B cell (primary cell): ENCODE data around the gene ATXN3L. TPM values are rescaled to one million over a fixed set of nuclear protein-coding genes. Genes with fewer than 3 reads are reported as not detected.

Experiments used
- ATAC-seq: fragments of 200-7000 bp; cut with Tn5 transposase; one replicate; pipeline ENCODE4 v1.10.0; 2021; ENCODE audit warnings: low read depth, mild to moderate bottlenecking, moderate number of reproducible peaks, moderate library complexity
- CTCF ChIA-PET: fragments of 350-600 bp; sonication (Branson Sonifier 250); formaldehyde crosslinking; loops from one replicate; lab custom pipeline; 2021; ENCODE audit warnings: antibody characterized with exemption, inconsistent platforms; lab: Charles Lee
- POLR2A ChIA-PET: fragments of 350-600 bp; sonication (Branson Sonifier 250); formaldehyde crosslinking; loops from one replicate; lab custom pipeline; 2021; ENCODE audit warnings: antibody characterized with exemption; lab: Charles Lee
- DNase-seq: peaks from one replicate; pipeline ENCODE4 v3.0.0; 2013
- H2AFZ ChIP-seq: 2 replicates; pipeline ENCODE4 v1.6.1; 2012; ENCODE audit warnings: mild to moderate bottlenecking, low read depth, low read length; ENCODE audit not compliant: insufficient read depth, poor library complexity, severe bottlenecking
- H3K27ac ChIP-seq, 2 donors: 1 replicate in 1 of 2; 2 replicates in 1 of 2; pipeline ENCODE4 v1.5.1; 2012 to 2013; ENCODE audit warnings: low read length in 2 of 2, mild to moderate bottlenecking in 2 of 2, moderate library complexity in 1 of 2
- H3K27me3 ChIP-seq, 4 experiments: fragments of 200-600 bp in 1 of 4; sonication (generic) in 1 of 4; replicated peaks in 1 of 4; 1 replicate in 2 of 4; 2 replicates in 2 of 4; pipeline versions ENCODE4 v1.6.1 to v1.7.0; 2013 to 2016; ENCODE audit warnings: low read length in 3 of 4, mild to moderate bottlenecking in 2 of 4, mixed read lengths in 1 of 4, moderate library complexity in 1 of 4; ENCODE audit not compliant: insufficient read depth in 4 of 4, control insufficient read depth in 3 of 4; ENCODE audit errors: control extremely low read depth in 1 of 4
- H3K36me3 ChIP-seq, 2 experiments: replicated peaks in 1 of 2; 1 replicate in 1 of 2; 2 replicates in 1 of 2; pipeline versions ENCODE4 v1.6.1 to v1.7.1; 2013; ENCODE audit warnings: low read length in 1 of 2; ENCODE audit not compliant: insufficient read depth in 2 of 2, control insufficient read depth in 1 of 2; ENCODE audit errors: control extremely low read depth in 1 of 2, extremely low read depth in 1 of 2
- H3K4me1 ChIP-seq, 2 donors: fragments of 200-600 bp in 1 of 2; sonication (generic) in 1 of 2; 1 replicate in 1 of 2; 2 replicates in 1 of 2; pipeline versions ENCODE4 v1.5.1 to v1.6.1; 2013 to 2017; ENCODE audit warnings: low read length in 2 of 2; ENCODE audit not compliant: control insufficient read depth in 2 of 2, insufficient read depth in 2 of 2
- H3K4me2 ChIP-seq: replicated peaks from 2 replicates; pipeline ENCODE3; 2012; ENCODE audit warnings: mild to moderate bottlenecking, low read depth, low read length; ENCODE audit not compliant: poor library complexity, severe bottlenecking
- H3K4me3 ChIP-seq, 5 experiments: fragments of 200-600 bp in 1 of 5; sonication (generic) in 1 of 5; 1 replicate in 3 of 5; 2 replicates in 2 of 5; pipeline versions ENCODE4 v1.5.1 to v1.7.0; 2011 to 2016; ENCODE audit warnings: low read length in 4 of 5, mild to moderate bottlenecking in 4 of 5, low read depth in 2 of 5, control low read depth in 1 of 5, moderate library complexity in 1 of 5; ENCODE audit not compliant: insufficient read depth in 1 of 5; ENCODE audit errors: control extremely low read depth in 1 of 5, extremely low read depth in 1 of 5
- H3K79me2 ChIP-seq: fragments of 200-600 bp; sonication (generic); one replicate; pipeline ENCODE4 v1.6.0; 2016; ENCODE audit warnings: low read length; ENCODE audit not compliant: control insufficient read depth, insufficient read depth
- H3K9ac ChIP-seq: fragments of 200-600 bp; sonication (generic); 2 replicates; pipeline ENCODE4 v1.6.1; 2017; ENCODE audit warnings: mild to moderate bottlenecking, low read length, moderate library complexity
- H3K9me3 ChIP-seq, 3 donors: one replicate each; pipeline versions ENCODE4 v1.6.1 to v1.7.1; 2013; ENCODE audit warnings: low read length in 2 of 3; ENCODE audit not compliant: control insufficient read depth in 2 of 3, insufficient read depth in 1 of 3; ENCODE audit errors: control extremely low read depth in 1 of 3
- H4K20me1 ChIP-seq: 2 replicates; pipeline ENCODE4 v1.6.0; 2012; ENCODE audit warnings: mild to moderate bottlenecking, low read length; ENCODE audit not compliant: insufficient read depth, control insufficient read depth, poor library complexity, severe bottlenecking
- H3K27ac Mint-ChIP-seq: one replicate; pipeline ENCODE4 v1.8.0; 2021; ENCODE audit warnings: mixed read lengths
- H3K27me3 Mint-ChIP-seq: one replicate; pipeline ENCODE4 v1.8.0; 2021; ENCODE audit warnings: mixed read lengths
- H3K4me1 Mint-ChIP-seq: one replicate; pipeline ENCODE4 v1.8.0; 2021; ENCODE audit warnings: mixed read lengths
- H3K4me3 Mint-ChIP-seq: one replicate; pipeline ENCODE4 v1.8.0; 2021; ENCODE audit warnings: mixed read lengths
- H3K9me3 Mint-ChIP-seq: one replicate; pipeline ENCODE4 v1.8.0; 2022; ENCODE audit warnings: mixed read lengths; ENCODE audit not compliant: insufficient read depth
- EZH2 ChIP-seq: IDR thresholded peaks from 2 replicates; pipeline ENCODE4 v1.6.1; 2012; ENCODE audit warnings: borderline replicate concordance, low read depth, mild to moderate bottlenecking, moderate library complexity, low read length; ENCODE audit not compliant: insufficient read depth, poor library complexity, severe bottlenecking
- WGBS: methylation state at CpG from one replicate; pipeline ENCODE4 v1.1.5; 2013; ENCODE audit warnings: missing lambda C conversion rate; ENCODE audit not compliant: insufficient coverage; 5-methylcytosine and 5-hydroxymethylcytosine counted together
- intact Hi-C: fragments of 100-400 bp; cut with micrococcal nuclease; formaldehyde crosslinking; loops from one replicate; pipeline ENCODE4 v1.10.0; 2022
- polyA plus RNA-seq: library from polyadenylated mRNA; depleted of rRNA; stranded (reverse); fragments of >200 nt; gene quantifications from 2 replicates; pipeline ENCODE4 v1.2.3, GENCODE V29; 2012
- total RNA-seq, 2 donors: library from RNA; stranded (reverse); fragments of 120-200 nt in 1 of 2; gene quantifications; 1 replicate in 1 of 2; 2 replicates in 1 of 2; pipeline versions ENCODE4 v1.2.3 to v1.2.4, GENCODE V29; 2013 to 2022
- TF ChIP-seq, protein P1 (sequence below): fragments of 200-600 bp; IDR thresholded peaks from one replicate; pipeline ENCODE4 v1.8.0; 2022; ENCODE audit warnings: antibody characterized with exemption, mild to moderate bottlenecking

The ATXN3L gene
- total and polyA plus RNA-seq, 2 donors (not counting 1 experiment from before 2014, with no cell fraction given) = not detected

DNA sequence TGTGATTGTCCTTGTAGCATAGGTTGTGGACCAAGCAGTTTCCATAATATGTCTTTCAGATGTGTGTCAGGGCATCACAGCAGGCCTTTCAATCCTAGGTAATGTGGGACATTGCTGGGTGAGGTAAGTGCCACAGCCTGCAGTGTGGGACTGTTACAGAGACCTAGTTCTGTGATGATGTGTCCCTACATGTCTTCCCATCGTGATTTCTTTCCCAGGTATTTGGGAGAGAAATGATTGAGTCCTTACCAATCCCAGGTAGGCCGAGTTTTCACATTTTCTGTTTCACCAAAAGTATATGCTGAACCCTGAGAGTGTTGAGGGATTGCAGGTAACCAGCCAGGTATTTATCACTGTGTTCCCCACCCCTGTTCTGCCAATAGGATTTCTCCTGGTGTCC lies 10.6 kb upstream of the ATXN3L start:
- H2AFZ ChIP-seq = no peak overlapping the region
- TF ChIP-seq EZH2 = no peak
- TF ChIP-seq, protein P1, sequence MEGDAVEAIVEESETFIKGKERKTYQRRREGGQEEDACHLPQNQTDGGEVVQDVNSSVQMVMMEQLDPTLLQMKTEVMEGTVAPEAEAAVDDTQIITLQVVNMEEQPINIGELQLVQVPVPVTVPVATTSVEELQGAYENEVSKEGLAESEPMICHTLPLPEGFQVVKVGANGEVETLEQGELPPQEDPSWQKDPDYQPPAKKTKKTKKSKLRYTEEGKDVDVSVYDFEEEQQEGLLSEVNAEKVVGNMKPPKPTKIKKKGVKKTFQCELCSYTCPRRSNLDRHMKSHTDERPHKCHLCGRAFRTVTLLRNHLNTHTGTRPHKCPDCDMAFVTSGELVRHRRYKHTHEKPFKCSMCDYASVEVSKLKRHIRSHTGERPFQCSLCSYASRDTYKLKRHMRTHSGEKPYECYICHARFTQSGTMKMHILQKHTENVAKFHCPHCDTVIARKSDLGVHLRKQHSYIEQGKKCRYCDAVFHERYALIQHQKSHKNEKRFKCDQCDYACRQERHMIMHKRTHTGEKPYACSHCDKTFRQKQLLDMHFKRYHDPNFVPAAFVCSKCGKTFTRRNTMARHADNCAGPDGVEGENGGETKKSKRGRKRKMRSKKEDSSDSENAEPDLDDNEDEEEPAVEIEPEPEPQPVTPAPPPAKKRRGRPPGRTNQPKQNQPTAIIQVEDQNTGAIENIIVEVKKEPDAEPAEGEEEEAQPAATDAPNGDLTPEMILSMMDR = no peak

DNA sequence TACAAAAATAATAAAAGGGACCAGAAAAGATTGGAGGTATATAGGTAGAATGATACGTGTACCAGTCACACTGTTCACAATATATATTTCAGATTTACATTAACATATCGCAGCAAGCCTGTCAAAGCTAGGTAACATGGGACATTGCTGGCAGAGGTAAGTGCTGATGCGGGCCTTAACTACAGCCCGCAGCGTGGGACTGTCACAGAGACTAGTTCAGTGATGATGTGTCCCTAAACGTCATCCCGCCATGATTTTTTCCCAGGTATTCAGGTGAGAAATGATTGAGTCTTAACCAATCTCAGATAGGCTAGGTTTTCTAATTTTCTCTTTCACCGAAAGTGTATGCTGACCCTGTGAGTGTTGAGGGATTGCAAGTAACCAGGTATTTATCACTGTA lies 7.8 kb upstream of the ATXN3L start:
- H3K9me3 ChIP-seq = peaks cover 0 to 1% (median 0%) of the 10 kb centered on the region in 3 donors
- H3K4me3 Mint-ChIP-seq = no peak overlapping the region
- ATAC-seq = no peak

More for the DNA sequence above, 10.6 kb upstream of the ATXN3L start:
- ATAC-seq = no peak
- H3K4me2 ChIP-seq = no peak overlapping the region
- H3K4me1 Mint-ChIP-seq = peaks cover 7% of the 10 kb centered on the region
- H3K4me1 ChIP-seq = peaks cover 0 to 5% of the 10 kb centered on the region in 2 donors
- no peaks in the 10 kb centered on the region for H3K27me3 ChIP-seq
- no peaks in the 10 kb centered on the region for H3K27me3 Mint-ChIP-seq
- no peak for DNase-seq
- H3K79me2 ChIP-seq = no peaks in the 10 kb centered on the region
- no peak overlapping the region for H3K27ac Mint-ChIP-seq
- ChIA-PET CTCF (no interaction called here), POLR2A (no interaction called here)
- H3K9ac ChIP-seq = no peak overlapping the region
- no peaks in the 10 kb centered on the region for H3K9me3 Mint-ChIP-seq
- whole genome bisulfite sequencing = no CpG with 5 or more reads among the region's 2 CpGs
- no peak overlapping the region for H3K4me3 ChIP-seq
- H3K4me3 Mint-ChIP-seq = no peak overlapping the region
- intact Hi-C loops = no loop called here
- H3K36me3 ChIP-seq = no peaks in the 10 kb centered on the region
- peaks cover 0 to 1% (median 0%) of the 10 kb centered on the region in 3 donors for H3K9me3 ChIP-seq
- no peaks in the 10 kb centered on the region for H4K20me1 ChIP-seq
- no peak overlapping the region for H3K27ac ChIP-seq

More for the DNA sequence above, 7.8 kb upstream of the ATXN3L start:
- Histone ChIP-seq H3K27ac (no peak overlapping the region), H3K4me1 (peaks cover 0 to 5% of the 10 kb centered on the region in 2 donors), H3K9ac (no peak overlapping the region), H3K4me3 (no peak overlapping the region), H3K27me3 (no peaks in the 10 kb centered on the region), H4K20me1 (no peaks in the 10 kb centered on the region), H3K79me2 (no peaks in the 10 kb centered on the region), H2AFZ (no peak overlapping the region), H3K36me3 (no peaks in the 10 kb centered on the region), H3K4me2 (no peak overlapping the region)
- intact Hi-C loops = no loop called here
- no peak for DNase-seq
- Mint-ChIP-seq H3K4me1 (peaks cover 7% of the 10 kb centered on the region), H3K9me3 (no peaks in the 10 kb centered on the region), H3K27ac (no peak overlapping the region), H3K27me3 (no peaks in the 10 kb centered on the region)
- TF ChIP-seq, protein P1 = no peak
- TF ChIP-seq EZH2 = no peak
- 100% methylated on average over 3 of the region's 8 CpGs for WGBS
- POLR2A ChIA-PET = no interaction called here
- CTCF ChIA-PET = no interaction called here
